Measurements from ENCODE around the gene LGSN.
"Not testable (repeated sequence)": the region's sequence is repeated elsewhere in the genome, so short reads cannot be mapped to it uniquely, and the experiment has no call there.

LGSN gene

DNA sequence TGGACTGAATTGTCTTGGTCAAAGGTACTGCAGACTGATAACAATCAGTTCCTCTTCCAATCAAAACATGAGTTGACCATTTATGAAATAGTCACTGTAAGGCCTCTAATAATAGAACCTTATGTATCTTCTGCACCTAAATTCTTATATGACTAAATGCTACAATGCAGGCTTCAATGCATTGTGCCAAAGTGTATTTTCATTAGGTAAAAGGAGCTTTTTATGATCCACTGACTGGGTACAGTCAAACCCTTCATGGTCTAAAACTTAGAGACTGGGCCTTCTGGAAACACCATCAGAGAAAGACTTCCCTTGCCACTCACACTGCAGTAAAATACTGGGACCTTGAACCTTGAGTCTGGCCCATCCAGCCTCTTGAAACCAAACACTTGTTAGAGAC lies 16.3 kb downstream of the LGSN start:
- no peak for DNase-seq

DNA sequence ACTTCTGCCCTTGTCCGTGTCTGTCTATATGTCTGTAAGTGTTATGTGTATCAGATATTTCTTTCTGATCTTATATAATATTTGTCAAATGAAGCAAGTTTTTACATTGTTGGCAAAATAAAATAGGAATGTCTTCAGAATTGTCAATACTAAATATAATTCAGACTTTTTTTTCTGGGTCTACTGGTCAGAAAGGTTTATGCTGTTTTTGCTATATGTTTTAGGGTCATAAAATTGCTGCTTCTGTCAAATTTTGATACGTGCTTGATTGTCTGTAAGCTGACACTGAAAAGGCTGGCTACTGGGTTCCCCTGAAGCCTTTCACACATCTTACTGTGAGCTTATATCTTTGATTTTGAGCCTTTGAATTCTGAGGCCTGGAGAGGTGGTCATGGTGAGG lies 20.1 kb downstream of the LGSN start:
- DNase-seq = no peak

DNA sequence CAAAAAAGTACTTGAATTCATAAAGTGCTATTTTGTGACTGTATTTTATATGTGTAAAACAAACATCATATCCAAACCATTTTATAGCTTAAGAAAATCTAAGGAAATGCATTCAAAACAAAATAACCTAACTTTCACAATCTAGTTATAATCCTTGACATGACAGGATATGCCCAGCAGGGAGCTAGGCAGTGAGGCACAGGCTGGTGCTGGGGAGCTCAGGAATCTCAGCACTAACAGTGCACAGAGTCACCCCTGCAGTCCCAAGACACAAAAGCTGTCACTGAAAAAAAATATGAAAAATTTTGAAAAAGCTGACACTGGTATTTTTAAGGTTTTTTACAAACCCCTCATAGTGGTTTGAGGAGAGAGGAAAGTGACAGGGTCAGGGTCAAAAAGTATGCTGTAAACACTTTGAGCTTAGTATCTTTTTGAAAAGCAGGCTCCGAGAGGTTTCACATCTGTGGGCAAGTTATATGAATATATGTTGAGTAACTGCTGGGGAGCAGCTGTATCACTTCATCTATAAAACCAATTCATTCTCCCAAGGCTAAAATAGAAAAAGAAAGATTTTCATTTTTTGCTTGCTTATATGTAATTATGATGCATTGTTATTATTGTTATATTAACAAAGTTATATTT lies 24.1 kb downstream of the LGSN start:
- no peak for DNase-seq

DNA sequence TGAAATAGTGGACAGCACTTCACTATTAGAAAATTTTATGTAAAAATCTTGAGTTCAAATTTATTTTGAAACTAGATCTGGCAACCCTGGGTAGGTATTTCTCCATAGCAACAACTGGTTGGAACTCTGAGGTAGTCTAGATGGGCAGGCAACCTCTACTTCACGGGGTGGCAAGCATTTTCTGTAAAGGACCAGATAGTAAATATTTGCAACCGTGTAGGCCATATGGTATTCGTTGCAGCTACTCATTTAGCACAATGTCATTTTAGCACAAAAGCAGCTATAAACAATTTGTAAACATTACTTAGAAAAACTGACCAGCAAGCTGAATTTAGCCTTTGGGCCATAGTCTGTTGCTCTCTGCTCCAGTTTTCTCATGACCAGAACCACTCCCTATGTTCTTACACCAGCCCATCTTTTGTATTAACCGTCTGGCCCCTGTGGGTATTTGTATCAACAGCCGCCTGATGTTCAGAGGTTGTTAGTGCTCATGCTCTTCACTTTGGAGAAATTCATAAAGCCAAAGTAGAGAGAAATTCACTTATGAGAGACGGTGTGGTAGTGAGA lies 29.2 kb downstream of the LGSN start:
- DNase-seq = no peak

DNA sequence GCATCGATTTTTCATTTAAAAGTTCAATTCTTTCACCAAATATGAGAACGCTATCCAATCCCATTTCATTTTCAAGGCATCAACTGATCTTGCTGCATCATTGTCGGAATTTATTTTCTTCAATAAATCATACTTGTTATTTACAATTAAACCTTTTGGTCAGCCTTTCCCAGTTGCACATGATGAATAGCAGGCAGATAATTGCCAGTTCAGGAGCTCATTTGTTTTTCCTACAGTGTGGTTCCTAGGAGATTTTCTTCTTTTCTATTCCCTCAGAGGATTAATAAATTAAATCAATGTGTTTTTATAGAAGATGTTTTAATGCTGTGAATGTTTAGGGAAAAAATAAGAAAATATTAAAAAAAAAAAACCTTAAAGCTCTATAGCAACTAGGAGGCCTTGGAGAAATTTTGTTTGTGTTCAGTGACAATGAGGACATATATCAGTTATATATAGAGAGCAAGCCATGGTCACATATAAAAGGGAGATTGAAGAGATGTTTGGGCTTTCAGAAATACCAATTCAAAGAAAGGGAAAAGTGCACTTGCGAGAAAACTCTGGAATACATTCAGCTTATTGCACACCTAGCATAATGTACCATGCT lies 30.4 kb downstream of the LGSN start:
- DNase-seq = no peak

DNA sequence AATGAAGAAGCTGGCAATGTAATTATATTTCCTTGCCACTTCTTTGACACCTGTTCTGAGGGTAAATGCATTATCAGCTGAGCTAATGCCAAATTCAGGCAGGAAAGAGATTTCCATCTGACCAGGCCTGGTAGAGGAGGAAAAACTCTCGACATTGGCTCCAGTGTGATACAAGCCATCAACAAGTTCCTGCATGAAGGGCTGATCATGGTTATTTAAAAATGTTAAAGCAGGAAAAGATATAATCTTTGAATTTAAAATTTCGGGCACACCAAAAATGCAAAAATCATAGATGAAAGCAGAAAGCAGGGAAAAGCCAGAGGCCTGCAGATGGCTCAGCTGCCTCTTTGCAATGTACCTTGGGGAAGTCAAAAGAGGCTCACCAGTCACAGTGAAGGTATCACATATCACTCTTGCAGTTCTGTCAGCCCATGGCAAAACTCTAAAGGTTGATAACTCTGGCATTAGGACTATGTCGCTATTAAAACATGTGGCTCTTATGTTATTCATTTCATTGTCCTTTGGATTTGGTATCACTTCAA lies 39.1 kb downstream of the LGSN start:
- DNase-seq = no peak

DNA sequence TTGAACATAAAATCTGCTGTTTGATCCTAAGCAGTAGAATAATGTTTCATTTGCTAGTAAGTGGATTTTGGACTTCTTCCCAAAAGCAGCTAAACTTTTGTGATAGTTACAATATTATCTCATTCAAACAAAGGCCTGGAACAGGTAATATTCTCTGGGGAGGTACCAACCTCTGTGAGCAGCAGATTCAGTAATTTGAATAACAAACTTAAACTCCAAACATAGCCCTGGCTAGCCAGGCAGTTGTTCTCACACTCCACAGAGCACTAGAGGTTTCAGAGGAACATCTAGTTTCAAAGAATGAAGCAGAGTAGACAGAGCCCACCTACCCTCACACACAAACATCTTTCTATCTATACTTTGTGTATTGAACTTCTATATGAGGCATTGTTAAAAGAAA lies 40.9 kb downstream of the LGSN start:
- no peak for DNase-seq

DNA sequence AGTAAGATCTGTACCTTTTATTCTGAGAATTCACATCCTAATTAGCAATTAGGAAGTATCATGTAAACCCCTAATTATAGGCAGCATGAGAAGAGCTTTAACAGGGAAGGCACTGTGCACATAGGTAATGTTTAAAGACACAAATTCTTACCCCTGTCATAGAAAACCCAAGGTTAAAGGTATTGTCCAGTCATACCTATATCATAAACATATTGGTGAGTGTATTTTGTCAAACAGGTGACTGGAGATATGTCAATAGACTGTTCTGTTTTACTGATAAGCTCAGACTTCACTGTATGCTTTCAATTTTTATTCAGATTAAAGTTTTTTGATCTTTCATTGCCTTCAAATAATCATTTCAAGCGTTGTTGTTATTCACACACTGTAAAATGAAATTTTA lies 43.8 kb downstream of the LGSN start:
- DNase-seq = no peak

DNA sequence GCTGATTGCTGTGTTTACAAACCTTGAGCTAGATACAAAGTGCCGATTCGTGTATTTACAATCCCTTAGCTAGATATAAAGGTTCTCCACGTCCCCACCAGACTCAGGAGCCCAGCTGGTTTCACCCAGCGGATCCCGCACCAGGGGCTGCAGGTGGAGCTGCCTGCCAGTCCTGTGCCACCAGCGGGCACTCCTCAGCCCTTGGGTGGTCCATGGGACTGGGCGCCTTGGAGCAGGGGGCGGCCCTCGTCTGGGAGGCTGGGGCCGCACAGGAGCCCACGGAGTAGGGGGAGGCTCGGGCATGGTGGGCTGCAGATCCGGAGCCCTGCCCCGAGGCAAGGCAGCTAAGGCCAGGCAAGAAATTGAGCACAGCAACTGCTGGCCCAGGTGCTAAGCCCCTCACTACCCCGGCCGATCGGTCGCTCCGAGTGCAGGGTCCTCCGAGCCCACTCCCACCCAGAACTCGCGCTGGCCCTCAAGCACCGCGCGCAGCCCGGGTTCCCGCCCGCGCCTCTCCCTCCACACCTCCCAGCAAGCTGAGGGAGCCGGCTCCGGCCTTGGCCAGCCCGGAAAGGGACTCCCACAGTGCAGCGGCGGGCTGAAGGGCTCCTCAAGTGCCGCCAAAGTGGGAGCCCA lies 44.9 kb downstream of the LGSN start:
- DNase-seq = not testable (repeated sequence)

DNA sequence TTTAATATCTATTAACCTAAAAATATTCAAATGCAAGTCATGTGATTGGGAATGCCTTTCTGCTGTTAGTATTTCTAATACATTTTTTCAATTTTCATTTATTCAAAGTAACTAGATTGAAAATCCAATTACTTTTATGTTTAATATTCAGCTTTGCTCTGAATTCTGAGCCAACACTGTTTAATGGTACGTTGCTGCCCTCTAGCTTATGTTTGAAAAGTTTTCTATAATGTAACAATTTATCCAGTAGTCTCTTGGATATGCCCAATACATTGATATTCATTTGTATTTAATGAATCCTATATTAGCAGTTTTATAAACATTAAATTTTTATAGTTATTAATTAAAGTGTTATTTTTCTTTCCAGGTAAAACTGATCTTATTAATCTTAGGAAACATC lies 47.4 kb downstream of the LGSN start:
- no peak for DNase-seq

DNA sequence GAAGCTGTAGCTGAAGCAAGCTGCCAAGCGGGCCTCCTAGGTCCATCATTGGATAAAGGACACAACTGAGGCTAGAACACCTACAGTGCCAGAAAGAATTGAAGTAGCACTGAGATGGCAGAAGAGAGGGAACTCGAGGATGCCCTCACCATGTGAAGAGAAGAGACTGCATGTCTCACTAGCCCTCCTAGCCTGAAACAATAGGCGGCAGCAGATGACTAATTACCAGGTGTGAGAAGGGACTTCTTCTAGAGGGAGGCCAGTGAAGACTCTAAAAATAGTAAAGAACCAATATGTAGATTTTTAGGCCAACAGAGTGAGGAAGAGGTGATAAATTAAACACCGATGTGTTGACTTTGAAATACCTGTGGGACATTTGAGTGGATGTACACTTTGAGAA lies 50.3 kb downstream of the LGSN start:
- no peak for DNase-seq

DNA sequence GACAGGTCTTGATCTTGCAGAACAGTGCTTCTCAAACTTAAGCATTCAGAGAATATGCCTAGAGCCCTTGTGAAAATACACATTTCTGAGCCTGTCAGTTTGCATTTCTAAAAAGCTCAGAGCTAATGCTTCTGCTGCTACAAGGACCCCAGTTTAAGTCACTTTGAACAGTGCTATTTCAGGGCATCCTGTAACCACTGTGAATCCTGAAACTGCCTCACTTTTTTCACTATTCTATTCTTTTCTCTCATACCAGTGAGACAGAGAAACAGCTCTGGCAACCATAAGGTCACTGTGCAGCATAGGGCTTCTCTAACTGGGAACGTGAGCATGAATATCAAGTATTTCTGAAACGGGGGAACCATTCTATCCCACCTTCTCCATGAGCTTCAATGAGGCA lies 51.2 kb downstream of the LGSN start:
- DNase-seq = no peak

DNA sequence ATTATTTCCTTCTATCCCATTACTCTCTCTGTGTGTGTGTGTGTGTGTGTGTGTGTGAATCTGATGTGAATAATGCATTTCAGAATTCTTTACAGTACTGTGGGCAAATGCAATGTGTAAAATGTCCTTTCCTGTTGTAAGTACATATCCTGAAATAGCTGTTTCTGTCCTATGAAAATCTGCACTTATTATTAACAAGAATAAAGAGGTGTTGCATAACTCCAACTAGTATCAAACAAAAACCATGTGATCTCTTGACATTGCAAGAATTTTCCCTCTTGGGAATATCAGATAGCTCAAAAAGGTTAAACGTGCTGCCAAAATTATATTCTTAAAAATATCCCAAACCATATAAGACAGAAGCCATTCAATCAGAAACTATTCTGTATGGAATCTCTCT lies 52.0 kb downstream of the LGSN start:
- DNase-seq = no peak

DNA sequence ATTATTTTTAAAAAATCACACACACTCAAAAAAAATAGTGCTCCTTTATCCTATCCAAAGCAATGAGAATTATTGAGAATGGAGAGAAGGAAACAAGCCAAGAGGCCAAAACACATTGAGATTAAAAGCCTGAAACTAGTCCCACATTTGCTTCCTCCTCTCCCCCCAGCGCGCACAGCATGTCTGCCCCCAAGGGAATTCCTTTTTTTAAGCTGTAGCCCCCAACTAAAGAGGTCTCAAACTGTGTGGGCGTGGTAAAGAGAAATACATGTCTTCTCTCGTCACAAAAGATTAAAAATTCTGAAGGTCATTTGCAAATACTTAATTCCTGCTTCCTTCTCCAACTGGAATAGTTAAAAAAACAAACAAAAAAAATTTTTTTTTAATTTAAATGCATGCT lies 52.7 kb downstream of the LGSN start:
- no peak for DNase-seq

DNA sequence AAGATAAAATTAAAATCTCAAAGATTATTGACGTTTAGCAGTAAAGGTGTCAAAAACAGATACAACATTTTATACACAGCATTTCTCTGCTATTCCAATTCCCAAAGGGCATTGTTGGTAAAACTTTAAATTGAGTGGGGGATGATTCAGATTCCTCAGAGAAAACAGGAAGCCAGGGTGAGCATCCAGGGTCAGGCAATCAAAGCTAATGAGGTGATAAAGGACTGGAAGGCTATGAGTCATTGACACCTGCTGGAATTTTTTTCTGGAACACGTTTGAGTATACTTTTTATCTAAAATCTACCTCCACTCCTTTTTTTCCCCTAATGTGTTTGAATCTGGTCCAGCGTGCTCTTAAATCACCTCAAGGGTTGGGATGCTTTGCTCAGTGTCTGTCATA lies 56.3 kb downstream of the LGSN start:
- no peak for DNase-seq

DNA sequence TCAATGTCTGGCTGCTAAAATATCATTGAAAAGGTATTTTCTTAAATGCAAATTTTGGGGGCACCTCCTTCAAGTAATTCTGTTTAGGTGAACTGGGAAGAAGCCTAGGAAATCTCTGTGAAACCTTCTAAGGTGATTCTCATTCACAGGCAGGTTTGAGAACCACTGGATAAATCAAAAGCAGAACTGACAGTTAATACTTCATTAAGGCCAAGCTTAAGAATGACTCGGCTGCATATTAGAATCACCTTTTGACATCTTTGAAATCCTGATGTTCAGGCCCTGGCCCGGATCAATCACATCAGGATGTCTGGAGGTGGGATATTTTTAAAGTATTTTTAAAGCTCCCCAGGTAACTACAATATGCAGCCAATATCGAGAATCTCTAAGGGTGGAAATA lies 58.0 kb downstream of the LGSN start:
- no peak for DNase-seq

DNA sequence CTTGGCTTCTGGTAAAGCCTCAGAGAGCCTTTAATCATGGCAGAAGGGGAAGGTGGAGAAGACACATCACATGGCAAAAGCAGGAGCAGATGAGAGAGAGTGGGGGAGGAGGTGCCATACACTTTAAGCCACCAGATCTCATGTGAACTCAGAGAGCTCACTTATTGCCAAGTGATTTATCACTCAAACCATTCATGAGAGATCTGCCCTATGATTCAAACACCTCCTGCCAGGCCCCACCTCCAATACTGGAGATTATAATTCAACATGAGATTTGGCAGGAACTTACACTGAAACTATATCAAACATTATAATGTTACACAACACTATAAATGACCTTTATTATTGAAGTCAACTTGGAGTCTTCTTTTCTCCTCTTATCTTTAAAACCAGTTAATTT lies 60.6 kb downstream of the LGSN start:
- no peak for DNase-seq

DNA sequence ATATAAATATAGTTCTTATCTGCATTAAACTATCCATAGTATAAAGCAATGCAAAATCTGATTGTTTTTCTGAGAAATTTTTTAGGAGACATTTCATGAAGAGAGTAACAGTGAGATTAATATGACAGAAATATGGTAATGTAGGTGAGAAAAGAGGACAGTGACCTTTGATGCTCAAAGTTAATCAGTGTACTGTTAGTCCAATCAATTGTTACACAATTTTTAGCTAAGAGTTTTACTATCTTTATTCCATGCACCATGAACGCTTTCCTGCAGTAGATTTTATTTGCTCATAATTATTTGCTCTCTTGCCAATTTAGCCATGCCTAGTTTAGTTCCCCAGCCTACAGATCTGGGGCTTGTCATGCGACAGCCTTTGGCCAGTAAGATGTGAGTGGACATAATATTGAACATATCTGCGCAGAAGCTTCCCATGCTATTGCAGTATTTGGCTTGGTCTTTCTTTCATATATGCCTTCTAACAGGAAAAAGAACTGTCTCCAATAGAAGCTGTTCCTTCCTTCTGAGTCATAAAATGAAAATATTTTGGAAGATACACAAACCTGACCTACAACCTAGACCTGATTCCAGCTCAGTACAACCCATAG lies 69.8 kb downstream of the LGSN start:
- no peak for DNase-seq

DNA sequence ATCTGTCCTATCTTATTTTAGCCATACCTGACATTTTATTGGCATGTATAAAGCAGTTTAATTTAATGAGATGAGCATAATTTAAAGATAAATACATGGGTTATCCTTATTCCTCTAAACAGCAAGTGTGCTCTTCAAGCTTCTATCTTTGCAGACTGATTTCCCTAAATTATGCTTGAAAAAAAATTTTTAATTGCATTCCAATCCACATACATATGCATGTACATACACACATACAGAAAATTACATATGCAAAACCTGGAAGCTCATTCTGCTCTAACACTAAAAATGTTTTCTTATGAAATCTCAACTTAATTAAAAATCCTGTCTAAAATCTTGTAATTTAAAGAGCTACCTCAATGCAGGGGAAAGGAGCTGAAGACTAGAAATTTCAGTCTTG lies 73.2 kb downstream of the LGSN start:
- no peak for DNase-seq

DNA sequence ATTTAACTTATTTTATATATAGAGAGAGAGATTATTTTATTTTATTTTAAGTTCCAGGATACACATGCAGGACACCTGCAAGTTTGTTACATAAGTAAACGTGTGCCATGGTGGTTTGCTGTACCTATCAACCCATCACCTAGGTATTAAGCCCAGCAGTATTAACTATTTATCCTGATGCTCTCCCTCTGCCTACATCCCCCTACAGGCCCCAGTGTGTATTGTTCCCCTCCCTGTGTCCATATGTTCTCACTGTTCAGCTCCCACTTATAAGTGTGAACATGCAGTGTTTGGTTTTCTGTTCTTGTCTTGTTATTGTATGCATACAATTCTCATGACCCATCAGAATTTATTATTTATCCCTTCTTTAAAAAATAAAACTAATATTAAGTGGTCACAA lies 73.9 kb downstream of the LGSN start:
- no peak for DNase-seq

DNA sequence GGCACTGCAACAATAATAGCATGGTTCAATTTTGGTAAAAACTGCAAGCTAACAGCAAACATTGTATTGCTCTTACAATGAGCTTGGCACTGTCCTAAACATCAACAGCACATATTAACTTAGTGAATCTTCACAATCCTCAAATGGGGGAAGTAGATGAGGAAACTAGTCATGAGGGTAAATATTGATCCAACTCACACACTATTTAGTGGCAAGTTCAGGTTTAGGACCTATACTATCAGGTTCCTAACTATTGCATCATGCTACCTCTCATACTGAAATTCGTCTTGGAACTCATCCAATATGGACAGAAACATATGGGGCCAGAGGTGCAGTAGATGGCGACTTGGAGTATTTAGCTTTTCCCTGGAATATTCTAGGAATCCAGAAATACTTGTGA lies 74.4 kb downstream of the LGSN start:
- DNase-seq = no peak

DNA sequence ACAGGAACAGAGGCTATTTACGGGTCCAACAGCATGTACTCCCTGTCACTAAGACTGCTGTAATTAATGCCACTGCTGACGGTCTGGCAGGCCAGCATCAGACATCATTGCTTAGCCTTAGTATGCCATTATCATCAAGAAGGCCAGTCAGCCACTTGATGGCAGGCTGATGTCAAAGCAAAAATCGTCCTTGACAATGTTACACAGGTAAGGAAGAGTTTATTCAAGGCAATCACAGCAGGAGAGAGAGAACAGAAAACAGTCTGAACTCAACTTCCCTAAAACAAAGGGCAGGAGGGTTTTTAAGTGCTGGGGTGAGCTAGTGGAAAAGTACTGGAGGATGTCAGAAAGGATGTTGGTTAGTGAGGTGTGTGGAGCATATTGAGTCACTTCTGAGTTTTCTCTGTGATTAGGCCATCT lies 83.4 kb downstream of the LGSN start:
- no peak for DNase-seq

DNA sequence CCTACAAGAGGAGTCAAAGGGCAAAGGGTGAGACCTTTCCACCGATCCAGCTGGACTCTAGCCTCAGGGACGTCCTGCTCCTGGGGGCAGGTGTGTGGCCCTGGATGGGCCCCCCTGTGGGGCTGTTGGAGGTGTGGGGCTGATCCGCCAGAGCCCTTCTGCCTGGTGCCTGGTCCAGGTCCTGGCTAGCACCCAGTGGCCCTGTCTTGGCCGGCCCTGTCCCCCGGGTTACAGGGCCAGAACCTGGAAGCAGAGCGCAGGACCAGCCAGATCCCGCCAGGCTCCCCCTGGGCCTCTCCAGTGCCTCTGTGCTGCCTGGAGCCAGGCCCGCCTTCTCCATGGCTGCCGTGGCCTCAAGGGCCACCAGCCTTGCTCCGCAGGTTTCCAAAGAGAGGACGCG lies 89.3 kb downstream of the LGSN start:
- not testable (repeated sequence) for DNase-seq

DNA sequence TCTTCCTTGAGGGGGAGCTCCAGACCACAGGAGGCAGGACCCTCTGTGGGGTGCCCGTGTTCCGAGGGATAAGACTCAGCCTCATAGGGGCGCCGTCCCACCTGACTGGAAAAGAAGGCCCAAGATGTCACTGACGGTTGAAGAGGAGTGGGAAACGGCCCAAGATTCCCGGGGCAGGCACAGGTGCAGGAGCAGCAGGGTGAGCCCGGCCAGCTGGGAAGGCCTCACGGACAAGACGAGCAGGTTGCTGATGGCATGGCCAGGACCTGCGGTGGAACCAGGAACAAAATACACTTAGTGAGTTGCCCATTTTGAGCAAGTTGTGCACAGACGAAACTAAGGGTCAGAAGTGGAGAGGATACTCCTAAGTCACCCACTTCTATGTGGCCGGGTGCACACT lies 89.8 kb downstream of the LGSN start:
- not testable (repeated sequence) for DNase-seq
